Effector memory CD4-positive, alpha-beta T cell (primary cell): Measurements from ENCODE around the gene TRIM39.
"Not testable (repeated sequence)": the region's sequence is repeated elsewhere in the genome, so short reads cannot be mapped to it uniquely, and the experiment has no call there.

ENCODE experiments used
- DNase-seq, 3 donors: peaks; one replicate each; pipeline ENCODE4 v3.0.0-alpha.2; 2020
- H3K27ac ChIP-seq: 2 replicates; pipeline ENCODE4 v1.7.0; 2013; ENCODE audit warnings: mild to moderate bottlenecking, low read length, moderate library complexity; ENCODE audit not compliant: insufficient read depth, poor library complexity, severe bottlenecking
- H3K27me3 ChIP-seq: replicated peaks from 2 replicates; pipeline ENCODE4 v1.7.0; 2013; ENCODE audit warnings: mild to moderate bottlenecking, low read length; ENCODE audit not compliant: insufficient read depth, control insufficient read depth, poor library complexity, severe bottlenecking
- H3K36me3 ChIP-seq: 2 replicates; pipeline ENCODE4 v1.7.0; 2013; ENCODE audit warnings: mild to moderate bottlenecking, low read length, moderate library complexity; ENCODE audit not compliant: control insufficient read depth, insufficient read depth
- H3K4me1 ChIP-seq: 2 replicates; pipeline ENCODE4 v1.7.0; 2013; ENCODE audit warnings: low read length, mild to moderate bottlenecking; ENCODE audit not compliant: control insufficient read depth, insufficient read depth, poor library complexity, severe bottlenecking
- H3K4me3 ChIP-seq: 2 replicates; pipeline ENCODE4 v1.7.0; 2013; ENCODE audit warnings: low read length, low read depth, mild to moderate bottlenecking; ENCODE audit not compliant: insufficient read depth, poor library complexity, severe bottlenecking
- H3K9me3 ChIP-seq: 2 replicates; pipeline ENCODE4 v1.7.0; 2013; ENCODE audit warnings: mild to moderate bottlenecking, low read length, moderate library complexity; ENCODE audit not compliant: control insufficient read depth

TRIM39 gene

DNA sequence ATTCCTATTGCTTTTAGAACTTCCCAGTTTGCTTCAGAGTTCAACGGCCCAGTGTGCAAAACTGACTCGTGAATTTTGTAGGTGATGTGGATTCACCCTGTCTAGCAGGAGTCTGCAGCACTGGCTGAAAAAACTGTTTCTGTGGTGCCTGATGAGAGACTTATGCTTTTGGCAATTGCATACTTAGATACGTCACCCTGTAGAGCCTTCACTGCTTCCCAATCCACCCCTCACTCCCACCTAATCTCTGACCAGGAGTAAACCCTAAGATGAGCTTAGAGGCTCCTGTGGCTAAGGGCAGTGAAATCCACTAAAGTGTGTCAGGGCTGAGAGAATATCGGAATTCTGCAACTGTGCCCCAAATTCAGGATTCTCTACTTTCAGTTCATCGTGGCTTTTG lies 32.5 kb downstream of the TRIM39 start:
- no peak overlapping the region for H3K4me3 ChIP-seq
- H3K27me3 ChIP-seq = peaks cover 27% of the 10 kb centered on the region
- H3K27ac ChIP-seq = no peak overlapping the region
- H3K9me3 ChIP-seq = no peaks in the 10 kb centered on the region
- DNase-seq = no peak
- no peaks in the 10 kb centered on the region for H3K36me3 ChIP-seq
- H3K4me1 ChIP-seq = peaks cover 7% of the 10 kb centered on the region

DNA sequence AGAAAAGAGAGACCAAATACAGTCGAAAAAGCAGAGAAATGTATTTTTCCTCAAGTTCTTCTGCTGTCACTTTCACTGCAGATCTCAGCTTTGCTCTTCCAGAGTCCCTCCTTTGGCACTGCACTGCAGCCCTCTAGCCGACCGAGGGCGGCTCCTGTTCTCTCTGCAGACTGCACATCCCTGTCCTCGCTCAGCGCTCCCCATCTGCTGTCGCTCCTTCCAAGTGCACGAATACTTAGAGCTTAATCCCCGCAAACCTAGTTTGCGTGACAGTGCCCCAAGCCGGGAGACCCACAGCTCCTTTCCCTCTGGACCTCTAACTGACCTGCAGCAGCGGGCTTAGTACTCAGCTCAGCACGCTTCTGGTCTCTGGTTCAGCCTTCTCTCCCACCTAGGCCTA lies 33.4 kb downstream of the TRIM39 start:
- DNase-seq = no peak
- H3K9me3 ChIP-seq = no peaks in the 10 kb centered on the region
- peaks cover 7% of the 10 kb centered on the region for H3K4me1 ChIP-seq
- H3K27me3 ChIP-seq = peaks cover 27% of the 10 kb centered on the region
- no peak overlapping the region for H3K27ac ChIP-seq
- no peaks in the 10 kb centered on the region for H3K36me3 ChIP-seq
- H3K4me3 ChIP-seq = no peak overlapping the region

DNA sequence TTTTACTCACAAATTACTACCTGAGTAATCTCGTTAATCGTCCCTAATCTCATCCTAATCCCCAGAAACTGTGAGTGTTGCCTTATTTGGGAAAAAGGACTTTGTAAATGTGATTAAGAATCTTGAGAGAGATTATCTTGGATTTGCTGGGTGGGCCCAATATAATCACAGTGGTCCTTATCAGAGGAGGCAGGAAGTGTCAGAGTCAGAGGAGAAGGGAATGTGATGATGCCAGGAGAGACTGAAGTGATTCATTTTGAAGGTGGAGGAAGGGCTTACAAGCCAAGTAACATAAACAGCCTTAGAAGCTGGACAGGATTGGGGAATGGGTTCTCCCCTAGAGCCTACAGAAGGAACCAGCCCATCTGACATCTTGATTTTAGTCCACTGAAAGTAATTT lies 34.9 kb downstream of the TRIM39 start:
- H3K27me3 ChIP-seq = peaks cover 31% of the 10 kb centered on the region

GRCh38 chr6:30363459-30363858 lies 36.7 kb downstream of the TRIM39 start:
- Histone ChIP-seq H3K27me3 (peaks cover 19% of the 10 kb centered on the region), H3K4me1 (no peaks in the 10 kb centered on the region), H3K9me3 (no peaks in the 10 kb centered on the region), H3K4me3 (no peak overlapping the region), H3K36me3 (no peaks in the 10 kb centered on the region), H3K27ac (no peak overlapping the region)
- DNase-seq = no peak

More for the DNA sequence above, 34.9 kb downstream of the TRIM39 start:
- peaks cover 7% of the 10 kb centered on the region for H3K4me1 ChIP-seq
- no peaks in the 10 kb centered on the region for H3K36me3 ChIP-seq
- H3K27ac ChIP-seq = no peak overlapping the region
- H3K9me3 ChIP-seq = no peaks in the 10 kb centered on the region
- no peak for DNase-seq
- no peak overlapping the region for H3K4me3 ChIP-seq

DNA sequence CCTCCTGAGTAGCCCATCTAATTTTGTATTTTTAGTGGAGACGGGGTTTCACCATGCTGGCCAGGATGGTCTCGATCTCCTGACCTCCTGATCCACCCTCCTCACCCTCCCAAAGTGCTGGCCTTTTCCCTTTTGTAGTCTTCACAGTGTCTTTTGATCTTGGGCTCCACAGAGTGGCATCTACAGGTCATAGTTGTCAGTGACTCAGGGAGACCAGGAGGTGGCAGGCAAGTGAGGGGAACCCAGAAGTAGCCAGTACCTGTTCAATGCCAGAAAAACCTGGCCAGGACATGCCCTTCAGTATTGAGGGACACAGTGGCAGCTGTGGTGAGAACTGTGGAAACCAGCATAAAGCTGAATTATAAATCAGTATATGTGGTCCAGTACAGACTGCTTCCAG lies 37.9 kb downstream of the TRIM39 start:
- no peaks in the 10 kb centered on the region for H3K9me3 ChIP-seq
- H3K27ac ChIP-seq = no peak overlapping the region
- H3K4me1 ChIP-seq = no peaks in the 10 kb centered on the region
- no peak overlapping the region for H3K4me3 ChIP-seq
- DNase-seq = no peak
- no peaks in the 10 kb centered on the region for H3K36me3 ChIP-seq
- peaks cover 11% of the 10 kb centered on the region for H3K27me3 ChIP-seq

DNA sequence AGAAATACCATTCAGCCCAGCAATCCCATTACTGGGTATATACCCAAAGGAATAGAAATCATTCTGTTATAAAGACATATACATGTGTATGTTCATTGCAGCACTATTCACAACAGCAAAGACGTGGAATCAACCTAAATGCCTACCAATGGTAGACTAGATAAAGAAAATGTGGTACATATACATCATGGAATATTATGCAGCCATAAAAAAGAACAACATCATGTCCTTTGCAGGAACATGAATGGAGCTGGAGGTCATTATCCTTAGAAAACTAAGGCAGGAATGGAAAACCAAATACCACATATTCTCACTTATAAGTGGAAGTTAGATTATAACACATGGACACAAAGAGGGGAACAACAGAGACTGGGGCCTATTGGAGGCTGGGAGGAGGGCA lies 42.6 kb downstream of the TRIM39 start:
- not testable (repeated sequence) for H3K27me3 ChIP-seq, H3K9me3 ChIP-seq, H3K27ac ChIP-seq, H3K36me3 ChIP-seq, H3K4me1 ChIP-seq, H3K4me3 ChIP-seq, DNase-seq

DNA sequence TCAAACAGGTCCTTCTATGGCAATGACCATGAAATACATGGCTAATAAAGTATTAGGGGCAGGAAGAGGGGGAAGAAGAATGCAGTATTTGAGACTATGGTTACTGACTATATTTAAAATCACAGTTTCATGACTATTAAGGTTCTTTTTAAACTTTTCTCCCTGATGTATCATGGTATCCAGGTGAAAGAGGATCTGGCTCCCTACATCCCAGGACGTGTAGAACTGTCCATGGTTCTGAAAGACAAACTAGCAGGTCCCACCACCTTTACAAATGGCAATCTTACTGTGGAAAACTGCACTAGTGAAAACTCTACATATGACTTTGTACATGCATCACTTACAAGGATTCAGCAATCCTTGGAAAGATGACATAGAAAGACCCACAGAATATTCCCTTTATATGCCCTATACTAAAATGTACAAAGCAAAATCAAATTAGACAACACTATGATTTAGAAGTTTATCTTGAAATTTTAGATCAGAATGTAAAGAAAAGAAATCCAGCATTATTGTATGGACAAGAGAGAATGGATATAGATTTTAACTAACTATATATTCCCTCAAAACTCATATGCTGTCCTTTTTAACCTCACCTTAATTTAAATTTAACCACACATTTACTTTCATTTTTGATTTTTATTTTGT lies 51.7 kb downstream of the TRIM39 start:
- H3K36me3 ChIP-seq = no peaks in the 10 kb centered on the region
- no peak overlapping the region for H3K27ac ChIP-seq
- H3K9me3 ChIP-seq = no peaks in the 10 kb centered on the region
- H3K4me1 ChIP-seq = no peaks in the 10 kb centered on the region
- DNase-seq = no peak
- H3K4me3 ChIP-seq = no peak overlapping the region
- H3K27me3 ChIP-seq = peaks cover 13% of the 10 kb centered on the region

GRCh38 chr6:30380464-30380863 lies 53.7 kb downstream of the TRIM39 start:
- H3K4me3 ChIP-seq = no peak overlapping the region
- DNase-seq = no peak
- H3K9me3 ChIP-seq = no peaks in the 10 kb centered on the region
- H3K27me3 ChIP-seq = peaks cover 13% of the 10 kb centered on the region
- no peaks in the 10 kb centered on the region for H3K4me1 ChIP-seq
- no peak overlapping the region for H3K27ac ChIP-seq
- no peaks in the 10 kb centered on the region for H3K36me3 ChIP-seq

- Histone ChIP-seq H3K27me3 (peaks cover 12% of the 10 kb centered on the region), H3K4me3 (no peak overlapping the region), H3K36me3 (no peaks in the 10 kb centered on the region), H3K4me1 (no peaks in the 10 kb centered on the region), H3K9me3 (no peaks in the 10 kb centered on the region), H3K27ac (no peak overlapping the region)
- DNase-seq = no peak
Measured at GRCh38 chr6:30386166-30386565, 59.4 kb downstream of the TRIM39 start.

GRCh38 chr6:30391240-30391639 lies 64.5 kb downstream of the TRIM39 start:
- no peak overlapping the region for H3K27ac ChIP-seq
- peaks cover 17% of the 10 kb centered on the region for H3K27me3 ChIP-seq
- H3K4me3 ChIP-seq = no peak overlapping the region
- H3K4me1 ChIP-seq = no peaks in the 10 kb centered on the region
- DNase-seq = no peak
- no peaks in the 10 kb centered on the region for H3K9me3 ChIP-seq
- H3K36me3 ChIP-seq = no peaks in the 10 kb centered on the region
